Measurements from ENCODE around the gene RTP3.
"Not testable (repeated sequence)": the region's sequence is repeated elsewhere in the genome, so short reads cannot be mapped to it uniquely, and the experiment has no call there.

The RTP3 gene

DNA sequence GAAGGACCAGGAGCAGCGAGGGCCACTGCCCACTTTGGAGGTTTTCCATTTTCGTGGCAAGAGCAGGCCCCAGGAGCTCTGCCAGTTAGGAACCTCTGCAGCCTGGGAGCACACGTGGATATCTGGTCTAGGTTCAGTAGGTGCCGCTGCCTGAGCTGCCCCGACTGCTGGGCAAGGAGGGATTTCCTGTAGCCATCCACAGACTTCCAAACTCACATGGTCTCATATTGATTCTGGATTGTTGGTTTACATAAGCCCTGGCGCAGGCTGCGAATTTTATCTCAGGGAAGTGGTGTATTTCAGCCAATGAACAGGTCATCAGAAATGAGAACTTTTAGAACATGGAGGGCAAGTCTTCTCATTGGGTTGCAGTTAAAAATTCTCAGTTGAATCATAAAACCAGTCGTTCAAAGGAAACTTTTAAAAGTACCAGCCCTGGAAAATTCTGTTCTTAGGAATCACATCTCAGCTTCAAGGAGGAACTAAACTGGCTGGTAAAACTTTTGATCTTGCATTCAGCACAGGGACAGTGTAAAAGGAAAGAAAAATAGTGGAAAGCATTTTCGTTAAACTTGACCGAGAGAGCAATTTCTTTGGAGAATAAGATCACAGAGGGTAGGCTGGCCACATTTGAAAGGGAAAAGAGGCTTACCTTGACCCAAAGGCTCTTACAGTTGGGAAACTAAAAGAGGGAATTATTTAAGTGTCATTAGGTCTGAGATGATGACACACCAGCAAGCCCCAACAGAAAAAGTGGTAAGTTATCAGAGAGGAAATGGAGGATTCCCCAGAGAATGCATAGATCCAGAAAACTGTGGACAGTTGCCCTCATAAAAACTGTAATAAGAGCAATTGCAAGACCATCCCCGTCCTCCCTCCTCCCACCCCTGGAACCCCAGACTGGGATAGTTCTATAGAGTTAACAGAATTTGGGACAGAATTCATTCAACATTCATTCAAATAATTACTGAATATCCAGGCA, 6.4 kb upstream of the RTP3 start:
- DNase-seq: no peak

DNA sequence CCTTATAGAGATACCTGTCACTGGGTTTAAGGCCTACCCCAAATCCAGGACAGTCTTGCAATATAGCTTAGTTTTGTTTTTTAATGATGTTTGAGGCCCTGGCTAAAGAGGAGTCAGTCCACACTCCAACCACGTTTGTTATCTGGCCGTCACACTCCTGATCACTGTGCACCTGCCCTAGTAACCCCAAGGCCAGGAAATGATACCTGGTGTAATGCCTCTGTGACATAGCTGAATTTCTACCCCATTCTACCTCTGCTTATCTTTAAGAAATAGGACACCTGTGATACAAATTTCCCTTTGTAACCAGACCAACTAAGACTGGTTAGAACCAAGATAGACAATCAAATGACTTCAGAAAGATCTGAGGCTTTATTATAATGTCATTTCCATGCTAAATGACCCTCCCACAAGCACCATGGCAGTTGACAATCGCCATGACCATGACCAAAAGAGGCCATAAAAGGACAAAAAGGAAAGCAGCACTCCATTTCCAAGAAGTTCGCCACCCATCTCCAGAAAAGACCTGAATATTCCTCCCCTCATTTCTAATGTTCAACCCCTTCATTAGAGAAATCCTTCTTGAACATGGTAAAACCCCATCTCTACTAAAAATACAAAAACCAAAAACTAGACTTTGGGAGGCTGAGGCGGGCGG, 4.8 kb upstream of the RTP3 start:
- no peak for DNase-seq

DNA sequence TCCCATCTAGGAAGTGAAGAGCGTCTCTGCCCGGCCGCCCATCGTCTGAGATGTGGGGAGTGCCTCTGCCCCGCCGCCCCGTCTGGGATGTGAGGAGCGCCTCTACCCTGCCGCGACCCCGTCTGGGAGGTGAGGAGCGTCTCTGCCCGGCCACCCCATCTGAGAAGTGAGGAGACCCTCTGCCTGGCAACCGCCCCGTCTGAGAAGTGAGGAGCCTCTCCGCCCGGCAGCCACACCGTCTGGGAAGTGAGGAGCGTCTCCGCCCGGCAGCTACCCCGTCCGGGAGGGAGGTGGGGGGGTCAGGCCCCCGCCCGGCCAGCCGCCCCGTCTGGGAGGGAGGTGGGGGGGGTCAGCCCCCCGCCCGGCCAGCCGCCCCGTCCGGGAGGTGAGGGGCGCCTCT, 3.3 kb upstream of the RTP3 start:
- not testable (repeated sequence) for DNase-seq

DNA sequence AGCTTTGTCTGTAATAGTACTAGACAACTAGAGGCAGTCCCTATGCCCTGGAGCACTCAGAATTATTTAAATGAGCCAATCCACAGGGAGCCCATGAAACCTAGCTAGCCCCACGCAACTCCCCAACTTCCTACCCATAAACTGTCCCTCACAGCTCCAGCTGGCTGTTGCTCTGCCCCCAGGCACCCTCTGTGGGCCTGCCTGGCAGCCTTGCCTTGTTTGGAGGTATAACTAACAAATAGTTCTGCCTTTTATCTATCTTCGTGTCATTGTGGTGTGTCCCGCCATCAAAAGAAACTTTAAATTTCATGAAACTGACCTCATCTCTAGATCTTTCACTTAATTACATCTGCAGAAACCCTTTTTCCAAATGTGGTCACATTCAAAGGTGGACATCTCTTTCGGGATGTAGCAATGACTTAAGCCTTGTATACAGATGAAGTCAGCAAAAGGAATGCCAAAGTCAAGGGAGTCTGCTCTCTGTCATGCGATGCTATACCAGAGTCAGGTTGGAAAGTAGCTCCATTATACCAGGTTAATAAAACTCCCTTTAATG, 1.8 kb upstream of the RTP3 start:
- DNase-seq: no peak

DNA sequence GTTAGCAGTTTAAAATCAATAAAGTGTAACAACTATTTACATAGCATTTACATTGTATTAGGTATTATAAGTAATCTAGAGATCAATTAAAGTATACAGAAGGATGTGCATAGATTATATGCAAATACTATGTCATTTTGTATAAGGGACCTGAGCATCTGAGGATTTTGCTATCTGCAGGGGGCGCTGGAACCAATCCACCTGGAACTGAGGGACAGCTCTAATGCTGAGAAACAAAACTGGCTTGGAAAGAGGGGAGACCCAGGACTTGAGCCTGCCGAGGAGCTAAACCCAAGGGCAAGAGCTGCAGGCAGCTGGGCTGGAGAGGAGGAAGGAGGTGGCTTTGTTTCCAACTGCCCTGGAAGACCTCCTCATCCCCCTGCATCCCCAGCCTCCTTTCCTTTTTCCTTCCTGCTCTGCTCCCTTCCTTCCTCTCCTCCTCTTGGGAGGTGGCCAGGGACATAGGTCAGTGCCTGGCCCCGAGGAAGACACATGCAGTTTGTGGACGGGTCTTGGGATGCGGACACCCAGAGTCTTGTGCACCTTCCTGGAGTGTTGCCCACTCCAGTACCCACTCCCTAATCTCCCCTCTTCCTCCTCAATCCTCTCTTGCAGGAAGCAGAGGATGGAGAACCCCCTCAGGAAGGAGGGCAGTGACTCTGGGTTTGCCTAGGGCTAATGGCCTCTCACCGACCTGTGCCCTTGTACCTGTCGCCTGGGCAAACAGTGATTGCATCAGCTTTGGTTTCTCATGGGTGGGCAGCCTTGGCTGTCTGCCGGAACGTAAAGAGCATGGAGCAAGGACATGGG, 825 bp upstream of the RTP3 start:
- peak; percentile 25 to 39 for DNase-seq

DNA sequence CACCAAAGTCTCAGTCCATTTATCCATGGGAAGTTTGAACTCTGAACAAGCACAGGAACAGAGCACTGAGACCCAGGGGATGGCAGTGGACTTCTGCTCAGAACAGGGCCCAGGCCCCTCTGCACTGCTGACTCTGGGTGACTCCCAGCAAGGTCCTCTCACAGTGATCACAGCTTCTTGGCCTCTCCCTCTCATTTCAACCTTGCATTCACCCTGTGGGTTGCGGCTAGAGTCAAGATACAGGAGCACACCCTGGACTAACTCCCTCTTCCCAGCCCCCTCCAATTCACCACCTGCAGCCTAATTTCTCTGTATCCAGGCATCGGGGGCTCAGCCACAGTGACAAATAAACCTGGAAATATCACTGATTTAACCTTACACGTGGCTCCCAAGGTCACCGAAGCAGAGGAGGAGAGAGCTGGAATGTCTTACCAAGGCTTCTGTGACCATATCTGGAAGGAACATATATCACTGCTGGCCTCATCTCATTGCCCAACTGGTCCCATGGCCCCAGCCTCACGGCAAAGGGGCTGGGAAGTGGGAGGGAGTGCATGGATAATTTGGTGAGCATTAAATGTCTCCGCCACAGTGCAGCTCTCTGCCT, 1.2 kb downstream of the RTP3 start:
- no peak for DNase-seq

DNA sequence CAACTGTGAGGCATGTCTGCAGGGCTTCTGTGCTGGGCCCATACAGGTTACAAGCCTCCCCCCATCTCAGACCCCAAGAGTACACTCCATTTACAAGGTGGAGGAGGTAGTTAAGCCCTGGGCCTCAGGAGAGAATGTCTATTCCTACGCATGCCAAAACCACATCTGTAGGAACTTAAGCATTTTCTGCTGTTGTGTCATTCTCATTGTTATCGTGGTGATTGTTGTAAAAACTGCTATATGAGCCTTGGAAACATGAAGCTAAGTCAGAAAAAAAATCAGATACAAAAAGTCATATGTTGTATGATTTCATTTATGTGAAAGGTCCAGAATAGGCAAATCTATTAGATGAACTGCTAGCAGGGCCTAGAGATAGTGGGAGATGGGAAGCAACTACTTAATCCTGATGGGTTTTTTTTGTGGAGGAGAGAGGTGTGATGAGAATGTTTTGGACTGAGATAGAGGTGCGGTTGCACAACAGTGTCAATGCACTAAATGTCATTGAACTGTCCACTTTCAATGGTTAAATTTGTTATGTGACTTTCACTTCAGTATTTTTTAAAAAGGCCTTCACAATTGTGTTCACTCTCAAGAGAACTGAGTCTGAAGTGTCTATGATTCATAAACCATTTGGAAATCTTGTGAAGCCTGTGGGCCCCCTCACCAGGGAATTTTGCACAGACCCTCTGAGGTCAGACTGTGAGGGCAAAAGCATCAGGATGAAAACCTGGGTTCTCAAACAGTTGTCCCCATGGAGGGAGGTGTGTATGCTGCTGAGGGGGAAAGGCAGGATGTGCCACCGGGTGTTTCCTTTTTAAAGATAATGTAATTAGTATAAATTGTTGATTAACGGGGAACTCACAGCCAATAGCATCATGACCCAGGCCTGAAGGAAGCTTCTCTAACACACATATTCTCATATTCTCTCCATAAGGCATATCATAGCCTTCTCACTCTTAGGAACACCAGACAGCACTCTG, 3.2 kb downstream of the RTP3 start:
- DNase-seq: no peak

DNA sequence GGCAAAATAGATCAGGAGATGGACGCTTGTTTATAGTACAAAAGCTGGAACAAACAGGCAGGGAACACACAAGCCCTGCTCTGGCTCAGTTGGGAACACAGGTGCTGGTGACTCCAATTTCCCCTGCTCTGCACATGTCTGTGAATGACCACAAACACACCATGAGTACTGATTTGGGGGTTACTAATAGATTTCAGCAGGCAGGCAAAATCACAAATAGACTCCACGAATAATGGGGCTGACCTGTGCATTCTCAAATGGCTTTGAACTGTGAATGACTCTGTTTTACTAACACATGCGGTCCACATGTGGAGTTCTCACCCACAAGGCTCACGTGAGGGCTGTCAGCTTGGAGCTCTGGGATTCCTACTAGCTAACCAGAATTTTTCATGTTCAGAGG, 3.9 kb downstream of the RTP3 start:
- no peak for DNase-seq

DNA sequence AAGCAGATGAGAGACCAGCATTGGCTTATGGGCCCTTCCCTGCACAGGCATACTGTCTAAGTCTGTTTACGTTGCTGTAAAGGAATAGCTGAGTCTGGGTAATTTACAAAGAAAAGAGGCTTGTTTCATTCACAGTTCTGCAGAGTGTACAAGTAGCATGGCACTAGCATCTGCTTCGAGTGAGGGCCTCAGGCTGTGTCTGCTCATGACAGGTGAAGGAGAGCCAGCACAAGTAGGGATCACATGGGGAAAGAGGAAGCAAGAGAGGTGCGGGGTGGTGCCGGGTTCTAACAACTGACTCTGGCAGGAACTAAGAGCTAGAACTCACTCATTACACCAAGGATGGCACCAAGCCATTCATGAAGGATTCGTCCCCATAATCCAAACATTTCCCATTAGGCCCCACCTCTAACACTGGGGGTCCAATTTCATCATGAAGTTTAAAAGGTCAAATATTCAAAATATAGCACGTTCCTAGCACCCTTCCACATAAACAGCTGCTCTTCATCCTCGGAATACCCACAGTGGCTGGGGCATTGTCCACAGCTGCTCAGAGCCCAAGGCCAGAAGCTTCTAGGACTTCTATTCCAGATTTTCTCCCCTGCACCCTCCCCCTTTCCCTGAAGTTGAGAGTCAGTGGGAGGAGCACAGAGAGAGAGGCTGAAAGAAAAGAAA, 5.6 kb downstream of the RTP3 start:
- DNase-seq: no peak

DNA sequence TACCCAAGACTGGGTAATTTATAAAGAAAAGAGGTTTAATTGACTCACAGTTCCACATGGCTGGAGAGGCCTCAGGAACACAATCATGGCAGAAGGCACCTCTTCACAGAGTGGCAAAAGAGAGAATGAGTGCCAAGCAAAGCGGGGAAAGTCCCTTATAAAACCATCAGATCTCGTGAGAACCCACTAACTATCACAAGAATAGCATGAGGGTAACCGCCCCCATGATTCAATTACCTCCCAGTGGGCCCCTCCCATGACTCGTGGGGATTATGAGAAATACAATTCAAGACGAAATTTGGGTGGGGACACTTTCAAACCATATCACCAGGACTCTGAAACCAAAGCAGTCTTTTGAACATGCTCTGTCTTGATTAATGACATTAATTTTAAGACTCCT, 7.0 kb downstream of the RTP3 start:
- DNase-seq: peak; percentile 21 to 55

DNA sequence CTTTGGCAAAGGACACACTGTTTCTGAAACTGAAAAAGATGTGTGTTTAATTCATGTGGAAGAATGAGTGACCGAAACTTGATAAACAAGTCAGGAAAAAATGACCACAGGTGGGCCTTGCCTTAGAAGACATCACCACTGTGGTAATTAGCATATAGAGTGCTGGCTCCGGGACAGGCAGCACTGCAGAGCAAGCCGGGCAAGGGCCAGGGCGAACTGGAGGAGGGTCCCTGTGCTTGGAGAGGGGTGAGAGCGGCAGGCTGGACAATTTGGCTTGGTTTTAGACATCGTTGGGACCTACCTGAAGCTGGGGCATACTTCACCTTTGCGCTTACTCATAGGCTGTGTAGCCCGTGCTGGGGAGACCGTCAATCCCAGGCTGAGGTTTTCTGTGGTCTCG, 8.2 kb downstream of the RTP3 start:
- DNase-seq: no peak

DNA sequence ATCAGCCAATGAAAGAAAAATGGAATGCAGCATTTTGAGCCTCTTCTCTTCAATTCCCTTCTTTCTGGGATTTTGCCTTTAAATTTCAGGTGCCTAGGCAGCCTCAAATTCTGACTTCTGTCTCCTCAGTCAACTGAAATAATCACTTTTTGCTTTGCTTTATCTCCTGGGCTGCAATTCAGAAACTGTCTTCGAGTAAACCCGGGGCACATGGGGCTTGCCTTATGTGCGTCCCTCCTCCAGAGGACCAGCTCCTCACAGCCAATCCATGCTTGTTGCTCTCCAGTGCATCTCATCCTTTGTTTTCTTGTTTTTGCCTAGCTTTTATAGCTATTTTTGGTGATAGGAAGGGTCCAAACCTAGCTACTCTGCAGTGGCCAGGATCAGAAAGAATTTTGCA, 8.8 kb downstream of the RTP3 start:
- no peak for DNase-seq

DNA sequence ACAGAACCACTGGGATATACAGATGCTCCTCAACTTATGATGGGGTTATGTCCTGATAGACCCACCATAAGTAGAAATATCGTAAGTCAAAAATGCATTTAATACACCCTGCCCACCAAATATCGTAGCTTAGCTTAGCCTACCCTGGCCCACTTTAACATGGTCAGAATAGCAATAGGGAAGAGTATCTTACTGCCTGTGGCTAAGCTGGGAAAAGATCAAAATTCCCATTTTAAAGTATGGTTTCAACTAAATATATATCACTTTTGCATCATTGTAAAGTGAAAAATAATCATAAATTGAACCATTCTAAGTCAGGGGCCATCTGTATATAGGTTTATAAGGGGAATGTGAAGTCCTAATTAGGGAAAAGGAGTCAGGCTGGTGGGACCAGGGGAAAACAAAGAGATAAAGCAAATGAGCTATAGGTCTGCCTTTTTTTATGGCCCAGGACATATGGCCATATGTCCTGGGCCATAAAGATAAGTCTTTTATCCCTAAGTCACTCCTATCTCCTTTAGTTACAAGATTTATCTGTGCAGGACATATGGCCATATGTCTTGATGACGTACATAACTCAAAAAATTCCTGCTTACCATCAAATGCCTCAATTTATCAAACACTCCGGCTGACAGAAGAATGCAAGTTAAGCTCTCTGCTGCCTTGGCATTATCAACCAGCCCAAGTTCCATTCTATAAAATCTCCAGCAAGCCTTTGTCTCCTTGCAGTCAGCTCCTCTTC, 11.2 kb downstream of the RTP3 start:
- no peak for DNase-seq

DNA sequence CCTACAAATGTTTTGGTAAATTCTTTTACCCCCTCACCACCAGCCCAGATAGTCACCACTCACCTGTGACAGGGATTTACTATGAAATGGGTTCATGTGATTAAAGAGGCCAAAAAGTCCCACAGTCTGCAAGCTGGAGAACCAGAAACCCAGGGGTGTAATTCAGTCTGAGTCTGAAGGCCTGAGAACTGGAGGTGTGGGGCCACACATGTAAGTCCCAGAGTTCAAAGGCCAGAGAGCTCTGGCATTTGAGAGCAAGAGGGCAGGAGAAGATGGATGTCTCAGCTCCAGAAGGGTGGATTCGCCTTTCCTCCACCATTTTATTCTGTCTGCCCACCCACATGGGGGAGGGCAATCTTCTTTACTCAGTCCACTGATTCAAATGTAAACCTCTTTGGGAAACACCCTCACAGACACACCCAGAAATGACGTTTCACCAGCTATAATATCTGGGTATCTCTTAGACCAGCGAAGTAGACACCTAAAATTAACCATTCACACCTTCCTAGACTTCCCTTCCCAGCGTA, 11.9 kb downstream of the RTP3 start:
- DNase-seq: no peak

DNA sequence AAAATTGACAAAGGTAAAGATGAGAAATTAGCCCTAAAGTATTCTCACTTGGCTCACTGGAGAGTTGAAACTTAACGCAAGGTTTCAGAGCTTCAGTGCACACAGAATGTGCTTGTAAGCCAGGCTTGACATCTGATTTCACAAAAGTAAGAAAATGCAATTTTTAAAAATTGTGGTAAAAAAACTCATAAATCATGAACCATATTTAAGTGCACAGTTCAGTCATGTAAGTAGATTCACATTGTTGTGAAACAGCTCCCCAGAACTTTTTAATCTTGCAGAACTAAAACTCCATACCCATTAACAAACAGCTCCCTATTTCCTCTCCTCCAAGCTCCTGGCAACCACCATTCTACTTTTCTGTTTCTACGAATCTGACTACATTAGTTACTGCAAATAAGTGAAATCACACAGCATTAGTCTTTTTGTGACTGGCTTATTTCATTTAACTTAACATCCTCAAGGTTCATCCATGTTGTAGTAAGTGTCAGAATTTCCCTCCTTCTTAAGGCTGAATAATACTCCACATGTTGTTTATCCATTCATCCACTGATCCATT, 14.5 kb downstream of the RTP3 start:
- DNase-seq: no peak

DNA sequence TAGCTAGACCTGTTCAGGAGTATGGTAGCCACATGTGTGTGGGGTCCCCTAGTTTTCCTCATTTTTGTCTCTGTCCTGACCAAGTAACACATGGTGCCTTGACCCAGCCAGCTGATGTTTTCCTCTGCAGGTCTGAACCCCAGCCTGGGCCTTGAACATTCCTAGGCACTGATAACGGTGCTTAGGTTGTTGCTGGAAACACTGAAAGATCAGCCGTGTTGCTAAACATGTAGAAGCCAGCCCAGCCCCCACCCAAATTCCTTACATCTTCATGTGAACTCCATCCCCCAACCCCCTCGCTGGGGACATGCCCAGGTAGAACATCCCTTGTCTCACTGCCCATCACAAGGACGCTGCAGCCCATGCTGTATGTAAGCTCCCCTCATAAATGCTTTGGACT, 18.7 kb downstream of the RTP3 start:
- no peak for DNase-seq

DNA sequence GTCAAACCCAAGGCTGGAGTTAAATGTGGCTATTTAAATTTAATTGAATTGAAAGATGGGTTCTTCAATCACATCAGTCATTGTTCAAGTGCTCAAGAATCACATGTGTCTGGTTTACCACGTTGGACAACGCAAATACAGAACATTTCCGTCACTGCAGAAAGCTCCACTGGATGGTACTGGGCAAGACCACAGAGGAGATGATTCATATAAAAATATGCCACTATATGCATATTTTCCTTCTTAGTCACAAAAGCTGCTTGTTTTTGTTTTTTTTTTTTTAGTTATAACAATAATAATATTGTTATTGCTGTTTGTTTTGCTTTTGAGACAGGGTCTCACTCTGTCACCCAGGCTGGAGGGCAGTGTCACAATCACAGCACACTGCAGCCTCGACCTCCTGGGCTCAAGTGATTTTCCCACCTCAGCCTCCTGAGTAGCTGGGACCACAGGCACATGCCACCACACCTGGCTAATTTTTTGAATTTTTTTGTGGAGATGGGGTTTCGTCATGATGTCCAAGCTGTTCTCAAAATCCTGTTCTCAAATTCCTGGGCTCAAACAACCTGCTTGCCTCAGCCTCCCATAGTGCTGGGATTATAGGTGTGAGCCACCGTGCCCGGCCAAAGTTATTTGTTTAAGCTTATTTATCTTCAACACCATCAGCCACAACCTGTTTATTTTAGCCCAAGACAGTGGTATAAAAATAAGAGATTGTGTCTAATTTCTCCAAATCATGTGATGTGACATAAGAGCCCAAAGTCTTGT, 19.4 kb downstream of the RTP3 start:
- no peak for DNase-seq

DNA sequence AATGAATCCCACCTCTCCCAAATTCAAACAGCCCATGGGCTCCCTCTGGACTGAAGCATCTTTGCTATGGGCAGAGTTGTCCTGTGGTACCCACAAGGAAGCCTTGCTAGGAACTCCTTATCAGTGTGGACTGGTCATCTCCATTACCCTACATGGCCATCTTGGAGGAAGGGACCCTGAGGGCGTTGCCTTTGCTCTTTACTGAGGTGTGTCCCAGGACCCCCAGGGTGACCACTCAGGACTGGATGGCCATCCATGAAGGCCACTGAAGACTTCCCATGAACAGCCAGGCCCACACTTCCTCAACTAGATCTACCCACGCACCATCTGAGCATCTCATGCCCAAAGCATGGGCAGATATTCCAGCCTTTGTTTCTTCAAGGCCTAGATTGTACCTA, 20.0 kb downstream of the RTP3 start:
- DNase-seq: no peak

DNA sequence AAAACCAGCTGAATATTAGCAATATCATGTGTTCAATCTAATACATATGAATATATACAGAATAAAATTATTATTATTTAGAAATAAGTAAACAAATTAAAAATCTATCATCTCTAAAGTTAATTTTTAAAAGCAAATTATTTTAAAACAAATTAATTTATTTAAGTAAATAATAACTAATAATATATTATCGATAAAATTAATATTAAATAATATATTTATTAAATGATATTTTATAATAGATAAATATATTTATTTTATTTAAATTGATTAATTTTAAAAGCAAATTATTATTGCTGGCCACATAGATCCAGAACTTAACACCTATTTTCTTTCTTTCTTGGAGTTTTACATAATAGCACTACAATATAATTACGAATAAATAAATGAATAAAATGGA, 22.2 kb downstream of the RTP3 start:
- DNase-seq: no peak

Measured in stimulated activated CD4-positive, alpha-beta T cell treated with anti-CD3 and anti-CD28 coated beads, Interleukin-4, amount 100 ng/mL, for 4 hours (primary cell).